Subcutaneous adipose tissue (tissue), 4 donors: ENCODE data around the gene FTL. TPM values are rescaled to one million over a fixed set of nuclear protein-coding genes. Genes with fewer than 3 reads are reported as not detected.

Source experiments
- CTCF ChIP-seq: fragments of 450-650 bp; IDR thresholded peaks from one replicate; pipeline ENCODE4 v1.5.1; 2016; ENCODE audit warnings: low read depth, mild to moderate bottlenecking, control low read depth, antibody characterized with exemption, moderate library complexity
- total RNA-seq, 4 donors: library from RNA; depleted of rRNA; stranded (reverse); fragments of >200 nt; gene quantifications; one replicate each; pipeline ENCODE4 v1.1.0, GENCODE V29; 2016

Gene FTL
- total RNA-seq, 4 donors from 2014 or later, result 7,770 to 28,830 (median 13,714) TPM

- TF ChIP-seq CTCF, result no peak
Observed at GRCh38 chr19:48968813-48969218, 3.7 kb downstream of the FTL start.

GRCh38 chr19:48969276-48970138 lies 4.4 kb downstream of the FTL start:
- TF ChIP-seq CTCF, result no peak

- TF ChIP-seq CTCF, result no peak
Observed at GRCh38 chr19:48970139-48970766, 5.1 kb downstream of the FTL start.

GRCh38 chr19:48970923-48971395 lies 5.8 kb downstream of the FTL start:
- no peak for TF ChIP-seq CTCF

- TF ChIP-seq CTCF, result no peak
Observed at GRCh38 chr19:48975947-48976847, 11.1 kb downstream of the FTL start.

GRCh38 chr19:48977061-48977460 lies 12.0 kb downstream of the FTL start:
- no peak for TF ChIP-seq CTCF
